Urothelium cell line (cell line): ENCODE measurements around the gene UNC13D.
"Not testable (repeated sequence)": the region's sequence is repeated elsewhere in the genome, so short reads cannot be mapped to it uniquely, and the experiment has no call there.

Experiments used
- DNase-seq: peaks from one replicate; pipeline ENCODE4 v3.0.0; 2011; ENCODE audit warnings: low spot score, mixed read lengths
- FAIRE-seq: peaks from 2 replicates; lab custom pipeline; 2011; peaks lifted over from hg19 to GRCh38; lab: Jason Lieb, UNC

The UNC13D gene

GRCh38 chr17:75875182-75875939 lies 31.2 kb upstream of the UNC13D start:
- DNase-seq (peak; percentile 50), FAIRE-seq (no peak)

DNA sequence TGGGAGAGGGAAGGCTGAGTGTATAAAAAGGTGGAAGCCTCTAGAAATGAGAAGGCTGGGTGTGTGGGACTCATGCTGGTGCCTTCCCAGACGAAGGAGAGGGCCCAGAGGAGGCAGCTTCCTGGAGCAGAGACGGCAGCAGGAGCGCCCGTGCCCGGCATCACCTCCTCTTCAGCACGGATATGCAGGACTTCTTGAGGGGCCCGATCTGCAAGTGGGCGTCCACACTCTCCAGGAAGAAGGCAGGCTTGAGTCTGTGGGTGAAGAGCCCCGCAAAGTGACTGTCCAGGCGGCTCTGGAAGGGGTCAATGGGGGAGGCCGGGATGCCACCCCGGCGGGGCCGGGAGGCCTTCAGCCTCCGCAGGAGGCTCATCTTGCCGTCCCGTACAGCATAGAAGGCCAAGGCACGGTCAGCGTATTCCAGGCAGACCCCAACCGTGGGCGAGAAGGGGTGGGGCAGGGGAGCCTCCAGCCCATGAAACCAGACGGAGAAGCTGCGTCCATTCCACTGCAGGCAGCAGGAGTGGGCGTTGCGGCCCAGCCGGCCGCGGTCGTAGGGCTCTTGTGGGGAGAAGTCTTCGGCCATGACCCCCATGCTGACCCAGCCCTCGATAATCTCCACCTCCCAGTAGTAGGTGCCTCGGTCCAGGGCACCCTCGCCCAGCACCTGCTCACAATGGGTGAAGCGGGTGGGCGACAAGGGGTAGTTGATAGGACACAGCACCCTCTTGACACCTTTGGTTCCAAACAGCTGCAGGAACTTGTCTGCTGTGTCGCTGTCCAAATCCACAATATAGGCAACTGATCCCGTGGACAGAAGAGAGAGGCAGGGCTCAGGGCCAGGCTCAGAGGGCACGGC lies 30.3 kb upstream of the UNC13D start:
- DNase-seq, result no peak
- no peak for FAIRE-seq

GRCh38 chr17:75873587-75874322 lies 29.6 kb upstream of the UNC13D start:
- no peak for FAIRE-seq

GRCh38 chr17:75872434-75873351 lies 28.5 kb upstream of the UNC13D start:
- peak; percentile 87 for DNase-seq
- FAIRE-seq, result no peak

More at GRCh38 chr17:75873587-75874322, 29.6 kb upstream of the UNC13D start:
- DNase-seq, result no peak

- DNase-seq, FAIRE-seq: not testable (repeated sequence)
Observed at GRCh38 chr17:75870228-75870627, 26.0 kb upstream of the UNC13D start.

- FAIRE-seq, result peak; percentile 40
- DNase-seq, result peak; percentile 53
Observed at GRCh38 chr17:75869282-75870141, 25.3 kb upstream of the UNC13D start.

GRCh38 chr17:75868730-75869281 lies 24.6 kb upstream of the UNC13D start:
- not testable (repeated sequence) for DNase-seq, FAIRE-seq

GRCh38 chr17:75865404-75866188 lies 21.4 kb upstream of the UNC13D start:
- not testable (repeated sequence) for DNase-seq

DNA sequence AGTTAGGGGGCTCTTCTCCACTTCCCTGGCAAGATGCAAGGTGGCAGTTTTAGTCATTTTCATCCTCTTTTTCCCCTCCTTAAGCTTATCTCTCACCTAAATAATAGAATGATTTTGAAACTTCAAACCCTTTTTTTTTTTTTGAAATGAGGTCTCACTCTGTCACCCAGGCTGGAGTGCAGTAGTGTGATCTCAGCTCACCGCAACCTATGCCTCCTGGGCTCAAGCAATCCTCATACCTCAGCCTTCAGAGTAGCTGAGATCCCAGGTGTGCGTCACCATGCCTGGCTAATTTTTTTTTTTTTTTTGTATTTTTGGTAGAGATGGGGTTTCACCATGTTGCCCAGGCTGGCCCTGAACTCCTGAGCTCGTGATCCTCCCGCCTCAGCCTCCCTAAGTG lies 20.7 kb upstream of the UNC13D start:
- FAIRE-seq, DNase-seq: not testable (repeated sequence)

More at GRCh38 chr17:75865404-75866188, 21.4 kb upstream of the UNC13D start:
- FAIRE-seq, result not testable (repeated sequence)

- DNase-seq (no peak), FAIRE-seq (no peak)
Observed at GRCh38 chr17:75864448-75864871, 20.3 kb upstream of the UNC13D start.

GRCh38 chr17:75861927-75862317 lies 17.7 kb upstream of the UNC13D start:
- FAIRE-seq, result no peak

DNA sequence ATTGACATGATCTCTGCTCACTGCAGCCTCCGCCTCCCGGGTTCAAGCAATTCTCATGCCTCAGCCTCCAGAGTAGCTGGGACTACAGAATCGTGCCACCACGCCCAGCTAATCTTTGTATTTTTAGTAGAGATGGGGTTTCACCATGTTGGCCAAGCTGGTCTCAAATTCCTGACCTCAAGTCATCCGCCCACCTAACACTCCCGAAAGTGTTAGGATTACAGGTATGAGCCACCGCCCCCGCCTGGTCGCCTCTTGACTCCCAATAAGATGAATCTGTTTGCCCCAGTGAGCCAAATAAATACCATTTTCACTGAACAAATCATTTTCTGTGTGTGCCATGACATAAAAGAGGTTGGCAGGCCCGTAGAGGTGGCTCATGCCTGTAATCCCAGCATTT lies 15.2 kb upstream of the UNC13D start:
- not testable (repeated sequence) for DNase-seq, FAIRE-seq

More at GRCh38 chr17:75861927-75862317, 17.7 kb upstream of the UNC13D start:
- no peak for DNase-seq

GRCh38 chr17:75856062-75856756 lies 12.0 kb upstream of the UNC13D start:
- FAIRE-seq (no peak), DNase-seq (no peak)

- DNase-seq (peak; percentile 100), FAIRE-seq (peak; percentile 94)
Observed at GRCh38 chr17:75855310-75856061, 11.3 kb upstream of the UNC13D start, which contains the start of gene WBP2. TSS of gene WBP2 (minus strand) at chr17:75855335. CDS start at chr17:75855297, 38 bp downstream.

GRCh38 chr17:75854881-75855309 lies 10.7 kb upstream of the UNC13D start:
- no peak for DNase-seq
- FAIRE-seq, result no peak

DNA sequence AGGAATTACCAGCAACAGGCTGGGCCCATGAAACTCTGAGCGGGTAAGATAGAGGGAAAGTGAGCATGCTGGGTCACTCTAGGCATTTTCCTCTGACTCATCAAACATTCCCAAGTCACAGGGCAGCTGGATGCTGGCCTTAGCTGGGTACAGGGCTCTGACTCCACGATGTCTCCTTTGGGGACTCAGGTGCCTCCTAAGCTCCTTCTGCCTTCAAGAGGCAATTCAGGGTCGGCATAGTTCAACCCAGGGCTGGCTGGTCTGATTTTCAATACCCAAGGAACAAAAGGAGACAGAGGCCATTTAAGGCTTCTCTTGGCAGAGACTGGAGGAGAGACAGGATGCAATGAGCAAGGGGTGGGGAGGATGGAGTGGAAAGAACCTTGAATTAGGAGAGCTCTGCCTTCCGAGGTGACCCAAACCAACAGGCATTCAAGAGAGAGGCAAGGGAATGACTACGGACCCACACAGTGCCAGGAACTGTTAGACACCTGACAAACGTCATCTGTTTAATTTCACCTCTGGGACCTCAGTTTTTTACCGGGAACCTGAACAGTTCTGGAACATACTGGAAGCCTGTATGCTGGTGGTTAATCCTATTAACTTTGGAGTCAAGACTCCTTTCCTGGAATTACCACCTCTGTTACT lies 10.0 kb upstream of the UNC13D start:
- DNase-seq (peak; percentile 72), FAIRE-seq (no peak)
